ENCODE data around the gene MTAP. TPM values are rescaled to one million over a fixed set of nuclear protein-coding genes. Genes with fewer than 3 reads are reported as not detected.

Gene MTAP
- total RNA-seq, 1 experiment from 2014 or later: 102 TPM

DNA sequence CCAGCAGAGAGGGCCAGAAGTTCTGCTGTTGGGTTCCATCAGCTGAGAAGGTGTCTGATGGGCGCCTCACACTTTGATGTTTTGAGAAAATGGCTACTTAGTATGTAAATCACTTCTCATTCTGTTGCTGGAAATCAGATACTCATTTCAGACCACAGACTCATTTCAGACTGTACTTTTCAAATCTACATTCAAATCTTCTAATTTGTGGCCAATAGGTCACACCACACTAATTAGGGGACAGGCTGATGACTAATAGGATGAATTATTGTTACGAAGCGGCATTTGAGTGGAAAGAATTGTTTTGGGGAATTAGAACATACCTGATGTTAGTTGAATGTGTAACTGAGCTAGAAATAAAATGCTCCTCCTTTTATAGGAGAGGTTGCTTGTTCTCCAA is 13.2 kb downstream of the MTAP start:
- Histone ChIP-seq H3K4me2 (ENCODE audit: insufficient read depth, insufficient read length, low read length) (no peak overlapping the region), H3K9ac (ENCODE audit: extremely low read depth, insufficient read length, low read length) (no peak overlapping the region), H2BK12ac (ENCODE audit: insufficient read length, low read depth, low read length) (no peak overlapping the region), H2BK5ac (ENCODE audit: insufficient read length, low read length) (no peak overlapping the region), H2BK15ac (ENCODE audit: low read depth, low read length) (no peak overlapping the region), H4K91ac (ENCODE audit: insufficient read length, low read depth, low read length) (no peak overlapping the region), H3K56ac (ENCODE audit: insufficient read length, low read depth, low read length) (no peak overlapping the region), H3K9me3 (ENCODE audit: control insufficient read depth, low read depth, low read length) (no peaks in the 10 kb centered on the region), H2AK5ac (ENCODE audit: insufficient read length, low read length) (no peak overlapping the region), H3K27me3 (ENCODE audit: insufficient read depth, low read length) (no peaks in the 10 kb centered on the region; the same call in 1 of the 2 replicates), H3K79me1 (ENCODE audit: insufficient read depth, low read depth, low read length, poor library complexity, severe bottlenecking) (peaks cover 7% of the 10 kb centered on the region), H3K23me2 (ENCODE audit: insufficient read length, low read depth, low read length, poor library complexity, severe bottlenecking) (no peaks in the 10 kb centered on the region), H3K27ac (ENCODE audit: insufficient read length, low read depth, low read length) (no peak overlapping the region), H3K14ac (ENCODE audit: insufficient read depth, low read length) (no peak overlapping the region), H4K20me1 (ENCODE audit: control insufficient read depth, insufficient read depth, insufficient read length) (peaks cover 2% of the 10 kb centered on the region), H3K23ac (ENCODE audit: insufficient read length, low read depth, low read length) (no peak overlapping the region), H3K18ac (ENCODE audit: insufficient read length, low read depth, low read length) (no peak overlapping the region), H2AFZ (ENCODE audit: low read length) (no peak overlapping the region), H2BK20ac (ENCODE audit: low read depth, low read length, poor library complexity, severe bottlenecking) (no peak overlapping the region), H3K4me1 (ENCODE audit: insufficient read depth, low read length) (no peaks in the 10 kb centered on the region), H4K5ac (ENCODE audit: insufficient read length, low read depth, low read length) (no peak overlapping the region), H3K79me2 (ENCODE audit: insufficient read depth, low read length) (peaks cover 25% of the 10 kb centered on the region; the same call in 1 of the 2 replicates), H3K4ac (ENCODE audit: low read depth, low read length) (no peak overlapping the region), H2BK120ac (ENCODE audit: low read depth, low read length, poor library complexity, severe bottlenecking) (no peak overlapping the region), H4K8ac (replicated peaks; ENCODE audit: insufficient read length, low read depth, low read length) (no peak overlapping the region), H3T11ph (ENCODE audit: low read length) (no peak overlapping the region)
- TF ChIP-seq CTCF (conservative IDR thresholded peaks at IDR 0.05): no peak
- Mint-ChIP-seq H3K4me1 (peaks cover 0 to 2% of the 10 kb centered on the region in 2 experiments; a peak in 2 of 4 replicates), H3K27me3 (ENCODE audit: low read depth) (no peaks in the 10 kb centered on the region), H3K36me3 (ENCODE audit: insufficient read depth in 1 of 3, low read depth in 3 of 3) (peaks cover 60 to 79% (median 63%) of the 10 kb centered on the region in 3 experiments), H3K4me3 (no peak overlapping the region), H3K27ac (no peak overlapping the region), H3K9me3 (peaks cover 9 to 14% of the 10 kb centered on the region in 2 experiments; a peak in 4 of 5 replicates)
- DNase-seq: no peak
- no CpG with 5 or more reads among the region's 3 CpGs for WGBS (ENCODE audit: extremely low coverage, insufficient read length, low lambda C conversion rate)

Data from H9 (cell line).